Heart left ventricle (tissue), 16 donors: ENCODE data around the gene PYGO2. TPM values are rescaled to one million over a fixed set of nuclear protein-coding genes. Genes with fewer than 3 reads are reported as not detected.

Source experiments
- ATAC-seq, 4 donors: fragments of 200-7000 bp; cut with Tn5 transposase; one replicate each; pipeline ENCODE4 v1.9.1; 2020 to 2022; ENCODE audit warnings: moderate library complexity in 4 of 4, mild to moderate bottlenecking in 3 of 4, moderate number of reproducible peaks in 1 of 4
- DNase-seq, 5 donors: peaks; one replicate each; pipeline ENCODE4 v3.0.0-alpha.2; 2020
- H3K27ac ChIP-seq, 12 donors: fragments of 200-600 bp; sonication (generic) in 4 of 12; one replicate each; pipeline versions ENCODE4 v1.5.0 to v1.8.0; 2016 to 2022; ENCODE audit warnings: mild to moderate bottlenecking in 2 of 12
- H3K27me3 ChIP-seq, 9 donors: fragments of 200-600 bp; sonication (generic) in 2 of 9; one replicate each; pipeline versions ENCODE4 v1.5.1 to v1.8.0; 2016 to 2022; ENCODE audit warnings: mild to moderate bottlenecking in 3 of 9
- H3K36me3 ChIP-seq, 9 donors: fragments of 200-600 bp; sonication (generic) in 2 of 9; one replicate each; pipeline versions ENCODE4 v1.5.0 to v1.8.0; 2018 to 2022; ENCODE audit warnings: mild to moderate bottlenecking in 2 of 9
- H3K4me1 ChIP-seq, 12 donors: fragments of 200-600 bp; sonication (generic) in 4 of 12; one replicate each; pipeline versions ENCODE4 v1.5.0 to v1.8.0; 2016 to 2022; ENCODE audit warnings: mild to moderate bottlenecking in 3 of 12
- H3K4me3 ChIP-seq, 12 donors: fragments of 200-600 bp; sonication (generic) in 4 of 12; one replicate each; pipeline versions ENCODE4 v1.5.0 to v1.8.0; 2017 to 2022; ENCODE audit warnings: mild to moderate bottlenecking in 9 of 12, moderate library complexity in 4 of 12
- H3K9me3 ChIP-seq, 12 donors: fragments of 200-600 bp; sonication (generic) in 4 of 12; one replicate each; pipeline versions ENCODE4 v1.5.0 to v1.8.0; 2016 to 2022; ENCODE audit warnings: mild to moderate bottlenecking in 1 of 12
- POLR2A ChIP-seq, 2 donors: fragments of 450-650 bp; IDR thresholded peaks; one replicate each; pipeline ENCODE4 v1.6.1; 2017; ENCODE audit warnings: antibody characterized with exemption in 2 of 2, mild to moderate bottlenecking in 2 of 2, moderate library complexity in 2 of 2
- WGBS, 4 donors: extraction: QIAGEN DNeasy Blood & Tissue Kit in 2 of 4; methylation state at CpG; one replicate each; pipeline versions ENCODE4 v1.1.5 to v1.1.7; 2013 to 2018; 5-methylcytosine and 5-hydroxymethylcytosine counted together
- intact Hi-C, 10 donors: fragments of 100-400 bp; cut with DNase I; formaldehyde crosslinking; loops; one replicate each; pipeline versions ENCODE4 v1.11.1 to v1.14.2; 2022
- polyA plus RNA-seq, 2 donors: library from polyadenylated mRNA; stranded (reverse); fragments of 200-250 nt; gene quantifications; one replicate each; pipeline ENCODE4 v1.2.3, GENCODE V29; 2013
- total RNA-seq, 9 donors: library from RNA; depleted of rRNA in 2 of 9; stranded (reverse); fragments of >200 nt in 2 of 9; fragmentation: NEBNext Ultra II Directional in 3 of 9; extraction: Animal tissue kit (Norgen Biotek cat#: 25700) in 3 of 9; gene quantifications; one replicate each; pipeline versions ENCODE4 v1.1.0 to v1.2.4, GENCODE V29; 2016 to 2023
- TF ChIP-seq, protein P1 (sequence below), 12 donors: fragments of 200-600 bp; sonication (generic) in 4 of 12; IDR thresholded peaks; one replicate each; pipeline versions ENCODE4 v1.5.0 to v1.8.0; 2018 to 2022; ENCODE audit warnings: antibody characterized with exemption in 12 of 12, mild to moderate bottlenecking in 5 of 12
- donor health status: ischemic (EF 13 %, LVEDD 7.1; RV severe dilation, severe dysfunction).
- donor health status: healthy with polysubstance abuse.
- donor health status: DM: no; HTN: yes; CAD: no.
- donor health status: DM: no; HTN: no; CAD: no.
- donor health status: ischemic (EF 25% LVEDD 6.9; RV normal size, moderate dysfunction).
- donor health status: ischemic (EF 25% LVEDD 5.7; RV mildly dilated, moderate dysfunction).
- donor health status: healthy.
- donor health status: DM: yes; HTN: yes; CAD: no.
- donor health status: ischemic (EF 35%, LVEDD 5.7; RV mildly dilated, moderate dysfunction).
- donor health status: nonischemic (EF 11% LVEDD 7.7; RV severe dilation, severe dysfunction).
- donor health status: DM: yes; HTN: yes; CAD: no.
- donor health status: PGD.
- donor health status: ischemic (EF 29% LVEDD 5.4; RV normal size, mild dysfunction).
- donor health status: nonischemic (EF 23%, LVEDD 6.1; RV moderate dilation, normal function).

Gene PYGO2
- total and polyA plus RNA-seq, 11 donors: 9.7 to 19.2 (median 16.3) TPM

DNA sequence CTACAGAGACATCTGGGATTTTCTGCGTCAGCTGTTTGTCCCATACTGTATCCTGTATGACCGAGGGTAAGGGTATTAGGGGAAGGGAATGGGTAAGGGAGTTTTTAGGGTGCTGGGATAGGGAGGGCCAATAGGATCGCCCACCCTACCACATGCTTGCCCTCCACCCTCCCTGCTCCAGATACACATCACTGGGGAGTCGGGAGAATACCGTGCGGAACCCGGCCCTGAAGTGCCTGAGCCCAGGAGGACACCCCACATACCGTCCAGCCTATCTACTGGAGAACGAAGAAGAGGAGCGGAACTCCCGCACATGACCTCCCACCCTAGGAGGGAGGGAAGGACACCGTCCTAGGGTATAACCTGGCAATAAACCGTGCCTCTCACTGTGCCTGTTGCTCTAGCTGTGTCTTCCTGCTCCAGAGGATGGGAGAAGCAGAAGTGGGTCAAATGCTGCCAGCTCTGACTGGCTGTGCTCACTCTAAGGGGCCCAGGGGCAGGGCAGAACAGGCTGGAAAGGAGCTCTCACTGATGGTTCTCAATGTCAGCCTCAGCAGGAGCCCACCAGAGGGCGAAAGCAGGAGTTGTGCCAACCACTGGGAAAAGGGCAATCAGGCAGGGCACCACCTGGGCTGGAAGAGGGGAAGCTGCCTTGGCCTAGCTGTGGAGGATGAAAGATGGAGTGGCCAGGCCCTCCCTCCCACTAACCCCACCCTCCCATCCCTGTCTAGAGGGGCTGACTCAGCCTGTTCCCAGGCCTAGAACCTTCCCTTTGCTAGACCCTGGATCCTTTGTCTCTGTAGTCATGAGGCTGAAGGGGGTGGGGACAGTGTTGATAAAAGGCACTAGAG lies 31.4 kb upstream of the PYGO2 start:
- DNase-seq (peak in 1 of 5 donors; percentile 20), ATAC-seq (peak in 1 of 4 donors; percentile 9)
- intact Hi-C loops: no loop called here
- Histone ChIP-seq H3K9me3 (no peaks in the 10 kb centered on the region), H3K27me3 (no peaks in the 10 kb centered on the region), H3K36me3 (peaks cover 0 to 49% (median 34%) of the 10 kb centered on the region in 9 donors), H3K4me3 (no peak overlapping the region), H3K4me1 (peaks cover 0 to 22% (median 0%) of the 10 kb centered on the region in 12 donors), H3K27ac (no peak overlapping the region)
- 87 to 95% (median 89%) methylated on average over 13 to 14 of the region's 14 CpGs for WGBS, 4 donors
- TF ChIP-seq, protein P1, sequence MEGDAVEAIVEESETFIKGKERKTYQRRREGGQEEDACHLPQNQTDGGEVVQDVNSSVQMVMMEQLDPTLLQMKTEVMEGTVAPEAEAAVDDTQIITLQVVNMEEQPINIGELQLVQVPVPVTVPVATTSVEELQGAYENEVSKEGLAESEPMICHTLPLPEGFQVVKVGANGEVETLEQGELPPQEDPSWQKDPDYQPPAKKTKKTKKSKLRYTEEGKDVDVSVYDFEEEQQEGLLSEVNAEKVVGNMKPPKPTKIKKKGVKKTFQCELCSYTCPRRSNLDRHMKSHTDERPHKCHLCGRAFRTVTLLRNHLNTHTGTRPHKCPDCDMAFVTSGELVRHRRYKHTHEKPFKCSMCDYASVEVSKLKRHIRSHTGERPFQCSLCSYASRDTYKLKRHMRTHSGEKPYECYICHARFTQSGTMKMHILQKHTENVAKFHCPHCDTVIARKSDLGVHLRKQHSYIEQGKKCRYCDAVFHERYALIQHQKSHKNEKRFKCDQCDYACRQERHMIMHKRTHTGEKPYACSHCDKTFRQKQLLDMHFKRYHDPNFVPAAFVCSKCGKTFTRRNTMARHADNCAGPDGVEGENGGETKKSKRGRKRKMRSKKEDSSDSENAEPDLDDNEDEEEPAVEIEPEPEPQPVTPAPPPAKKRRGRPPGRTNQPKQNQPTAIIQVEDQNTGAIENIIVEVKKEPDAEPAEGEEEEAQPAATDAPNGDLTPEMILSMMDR (IDR thresholded peaks at IDR 0.05): no peak
- TF ChIP-seq POLR2A (IDR thresholded peaks at IDR 0.05): no peak

DNA sequence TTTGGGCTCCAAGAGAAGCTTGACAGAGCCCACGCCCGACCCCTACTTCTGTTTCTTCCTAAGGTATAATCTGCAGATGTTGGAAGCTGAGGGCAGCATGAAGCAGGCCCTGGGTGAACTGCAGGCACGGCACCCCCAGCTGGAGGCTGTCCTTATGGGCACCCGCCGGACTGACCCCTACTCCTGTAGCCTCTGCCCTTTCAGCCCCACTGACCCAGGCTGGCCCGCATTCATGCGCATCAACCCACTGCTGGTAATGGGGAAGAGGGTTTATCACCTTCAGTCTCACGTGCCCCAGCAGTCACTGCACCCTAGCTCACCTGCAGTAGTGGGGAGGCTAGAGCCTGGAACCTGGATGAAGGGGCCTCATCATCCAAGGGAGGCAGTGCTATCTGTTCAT lies 28.7 kb upstream of the PYGO2 start:
- peak in 2 of 5 donors; percentile 13 to 63 for DNase-seq
- H3K27me3 ChIP-seq: no peaks in the 10 kb centered on the region
- peaks cover 0 to 62% (median 44%) of the 10 kb centered on the region in 9 donors for H3K36me3 ChIP-seq
- intact Hi-C loops: no loop called here
- no peak for ATAC-seq
- H3K9me3 ChIP-seq: no peaks in the 10 kb centered on the region
- 91 to 94% (median 92%) methylated on average over 8 of the region's 8 CpGs for WGBS, 4 donors
- no peak overlapping the region for H3K27ac ChIP-seq
- peaks cover 0 to 4% (median 0%) of the 10 kb centered on the region in 12 donors for H3K4me1 ChIP-seq
- H3K4me3 ChIP-seq: no peak overlapping the region
- TF ChIP-seq POLR2A (IDR thresholded peaks at IDR 0.05): no peak
- TF ChIP-seq, protein P1 (IDR thresholded peaks at IDR 0.05): no peak

DNA sequence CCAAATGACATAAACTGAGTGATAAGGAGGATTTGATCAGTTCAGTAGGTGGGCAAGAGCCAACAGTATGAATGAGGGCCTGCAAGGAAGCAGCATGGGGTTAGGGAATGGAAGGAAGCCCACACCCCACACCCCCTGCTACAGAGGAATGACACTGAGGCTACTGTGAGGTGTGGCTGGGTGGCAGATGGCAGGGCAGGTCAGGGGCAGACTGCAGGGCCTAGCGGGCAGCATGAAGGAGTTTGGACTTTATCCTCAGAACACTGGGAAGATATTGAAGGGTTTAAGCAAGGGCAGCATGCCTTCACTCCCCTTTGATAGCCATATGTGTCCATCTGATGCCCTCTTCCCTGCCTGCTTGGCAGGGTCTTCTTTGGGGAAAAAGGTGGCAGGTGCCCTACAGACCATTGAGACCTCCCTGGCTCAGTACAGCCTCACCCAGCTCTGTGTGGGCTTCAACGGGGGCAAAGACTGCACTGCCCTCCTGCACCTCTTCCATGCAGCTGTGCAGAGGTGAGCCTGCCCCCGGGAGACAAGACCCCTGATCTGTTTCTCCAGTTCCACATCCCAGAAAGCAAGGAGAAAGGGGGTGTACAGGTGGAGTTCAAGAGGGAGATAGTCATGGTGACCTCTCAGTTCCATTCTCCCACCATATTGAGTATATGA lies 27.7 kb upstream of the PYGO2 start:
- intact Hi-C loops: no loop called here
- H3K9me3 ChIP-seq: no peaks in the 10 kb centered on the region
- no peak overlapping the region for H3K27ac ChIP-seq
- H3K27me3 ChIP-seq: no peaks in the 10 kb centered on the region
- H3K4me3 ChIP-seq: no peak overlapping the region
- 78 to 94% (median 83%) methylated on average over 3 of the region's 3 CpGs for WGBS, 4 donors
- H3K36me3 ChIP-seq: peaks cover 0 to 62% (median 44%) of the 10 kb centered on the region in 9 donors
- DNase-seq (peak in 1 of 5 donors; percentile 4), ATAC-seq (no peak)
- TF ChIP-seq, protein P1 (IDR thresholded peaks at IDR 0.05): no peak
- no peak for TF ChIP-seq POLR2A (IDR thresholded peaks at IDR 0.05)
- peaks cover 0 to 10% (median under 1%) of the 10 kb centered on the region in 12 donors for H3K4me1 ChIP-seq
